ENCODE data around the gene MDH2.
"Not testable (repeated sequence)": the region's sequence is repeated elsewhere in the genome, so short reads cannot be mapped to it uniquely, and the experiment has no call there.

The MDH2 gene

GRCh38 chr7:76114742-76115141 lies 66.8 kb downstream of the MDH2 start:
- DNase-seq: not testable (repeated sequence)

All from activated CD4-positive, alpha-beta T cell treated with anti-CD3 and anti-CD28 coated beads, Interleukin-10, Interleukin-2, amounts not matched to agents 100 ng/mL and 50 ng/mL, durations not matched to agents 16 hours and 8 hours (primary cell).